Measurements from ENCODE around the gene NUCB2. TPM values are rescaled to one million over a fixed set of nuclear protein-coding genes. Genes with fewer than 3 reads are reported as not detected.
"Not testable (repeated sequence)": the region's sequence is repeated elsewhere in the genome, so short reads cannot be mapped to it uniquely, and the experiment has no call there.

Gene NUCB2
- total and polyA plus RNA-seq, 2 experiments from 2014 or later = 52.4 to 129 TPM

DNA sequence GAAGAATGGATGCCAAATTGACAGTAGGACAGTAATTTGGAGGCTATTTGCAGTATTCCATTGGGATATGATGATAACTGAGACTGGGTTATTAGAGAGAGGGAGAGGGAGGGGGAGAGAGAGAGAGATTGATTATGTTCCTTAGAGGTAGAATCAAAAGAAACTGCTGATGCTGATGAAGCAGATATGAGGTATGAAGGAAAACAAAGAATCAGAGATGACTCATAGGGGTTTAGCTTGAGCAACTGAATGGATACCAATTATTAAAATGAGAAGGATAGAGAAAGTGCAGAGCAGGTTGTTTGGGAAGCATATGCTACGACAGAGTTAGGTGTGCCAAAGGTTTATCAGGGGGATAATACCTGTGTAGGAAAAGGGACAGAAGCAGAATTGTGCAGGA, 12.8 kb upstream of the NUCB2 start:
- Histone ChIP-seq H3K36me3 (no peaks in the 10 kb centered on the region), H3K27me3 (no peaks in the 10 kb centered on the region), H3K27ac (no peak overlapping the region), H3K9me3 (ENCODE audit: low read depth) (no peaks in the 10 kb centered on the region), H3K4me1 (ENCODE audit: low read depth) (no peaks in the 10 kb centered on the region), H3K4me3 (no peak overlapping the region)
- DNase-seq (ENCODE audit: low read depth in 1 of 2, low spot score in 1 of 2) = no peak
- TF ChIP-seq, protein P1, sequence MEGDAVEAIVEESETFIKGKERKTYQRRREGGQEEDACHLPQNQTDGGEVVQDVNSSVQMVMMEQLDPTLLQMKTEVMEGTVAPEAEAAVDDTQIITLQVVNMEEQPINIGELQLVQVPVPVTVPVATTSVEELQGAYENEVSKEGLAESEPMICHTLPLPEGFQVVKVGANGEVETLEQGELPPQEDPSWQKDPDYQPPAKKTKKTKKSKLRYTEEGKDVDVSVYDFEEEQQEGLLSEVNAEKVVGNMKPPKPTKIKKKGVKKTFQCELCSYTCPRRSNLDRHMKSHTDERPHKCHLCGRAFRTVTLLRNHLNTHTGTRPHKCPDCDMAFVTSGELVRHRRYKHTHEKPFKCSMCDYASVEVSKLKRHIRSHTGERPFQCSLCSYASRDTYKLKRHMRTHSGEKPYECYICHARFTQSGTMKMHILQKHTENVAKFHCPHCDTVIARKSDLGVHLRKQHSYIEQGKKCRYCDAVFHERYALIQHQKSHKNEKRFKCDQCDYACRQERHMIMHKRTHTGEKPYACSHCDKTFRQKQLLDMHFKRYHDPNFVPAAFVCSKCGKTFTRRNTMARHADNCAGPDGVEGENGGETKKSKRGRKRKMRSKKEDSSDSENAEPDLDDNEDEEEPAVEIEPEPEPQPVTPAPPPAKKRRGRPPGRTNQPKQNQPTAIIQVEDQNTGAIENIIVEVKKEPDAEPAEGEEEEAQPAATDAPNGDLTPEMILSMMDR (IDR thresholded peaks at IDR 0.05; ENCODE audit: low read depth, low read length) = no peak

DNA sequence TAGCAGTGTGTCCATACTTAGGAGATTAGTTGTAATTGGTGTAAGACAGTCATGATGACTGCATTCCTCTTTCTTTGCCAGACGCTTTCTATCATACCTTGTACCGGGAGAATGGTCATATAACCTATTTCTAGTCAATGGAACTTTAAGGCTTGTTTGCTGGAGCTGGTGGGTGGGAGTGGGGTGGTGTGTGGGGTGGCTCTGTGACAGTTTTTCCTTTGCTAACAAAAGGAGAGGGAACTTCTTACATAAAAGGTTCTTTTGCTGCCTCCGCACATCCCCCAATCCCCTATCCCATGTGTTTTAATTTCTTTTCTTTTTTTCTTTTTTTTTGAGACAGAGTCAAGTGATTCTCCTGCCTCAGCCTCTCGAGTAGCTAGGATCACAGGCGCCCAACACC, 9.8 kb upstream of the NUCB2 start:
- no peaks in the 10 kb centered on the region for H3K27me3 ChIP-seq
- H3K36me3 ChIP-seq = no peaks in the 10 kb centered on the region
- no peak for DNase-seq (ENCODE audit: low read depth in 1 of 2, low spot score in 1 of 2)
- TF ChIP-seq, protein P1 (IDR thresholded peaks at IDR 0.05; ENCODE audit: low read depth, low read length) = no peak
- H3K4me1 ChIP-seq (ENCODE audit: low read depth) = no peaks in the 10 kb centered on the region
- H3K4me3 ChIP-seq = no peak overlapping the region
- H3K27ac ChIP-seq = no peak overlapping the region
- H3K9me3 ChIP-seq (ENCODE audit: low read depth) = no peaks in the 10 kb centered on the region

DNA sequence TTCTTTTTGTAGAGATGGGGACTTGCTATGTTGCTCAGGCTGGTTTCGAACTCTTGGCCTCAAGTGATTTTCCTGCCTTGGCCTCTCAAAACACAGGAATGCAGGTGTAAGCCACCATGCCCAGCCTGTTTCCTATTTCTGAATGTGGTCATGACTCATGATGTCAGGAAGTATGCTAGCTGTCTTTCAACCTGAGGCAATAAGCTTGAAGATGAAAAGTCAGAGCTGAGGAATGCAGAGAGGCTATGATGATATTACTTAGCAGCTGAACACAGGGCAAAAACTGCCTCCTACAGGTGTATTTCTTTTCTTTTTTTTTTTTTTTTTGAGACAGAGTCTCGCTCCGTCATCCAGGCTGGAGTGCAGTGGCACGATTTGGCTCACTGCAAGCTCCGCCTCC, 9.0 kb upstream of the NUCB2 start:
- no peak overlapping the region for H3K4me3 ChIP-seq
- H3K27ac ChIP-seq = no peak overlapping the region
- H3K4me1 ChIP-seq (ENCODE audit: low read depth) = no peaks in the 10 kb centered on the region
- no peaks in the 10 kb centered on the region for H3K36me3 ChIP-seq
- H3K9me3 ChIP-seq (ENCODE audit: low read depth) = no peaks in the 10 kb centered on the region
- no peak for DNase-seq (ENCODE audit: low read depth in 1 of 2, low spot score in 1 of 2)
- no peaks in the 10 kb centered on the region for H3K27me3 ChIP-seq
- TF ChIP-seq, protein P1 (IDR thresholded peaks at IDR 0.05; ENCODE audit: low read depth, low read length) = no peak

DNA sequence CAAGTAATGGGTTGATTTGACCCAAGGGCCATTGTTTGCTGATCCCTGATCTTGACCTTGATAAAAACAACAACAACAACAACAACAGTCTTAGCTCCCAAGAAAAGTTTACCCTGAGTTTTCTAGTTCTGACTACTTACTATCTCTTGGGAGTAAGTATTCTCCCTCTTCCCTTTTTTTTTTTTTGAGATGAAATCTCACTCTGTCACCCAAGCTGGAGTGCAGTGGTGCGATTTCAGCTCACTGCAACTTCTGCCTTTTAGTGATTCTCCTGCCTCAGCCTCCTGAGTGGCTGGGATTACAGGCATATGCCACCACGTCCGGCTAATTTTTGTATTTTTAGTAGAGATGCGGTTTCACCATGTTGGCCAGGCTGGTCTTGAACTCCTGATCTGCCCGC, 8.0 kb upstream of the NUCB2 start:
- not testable (repeated sequence) for H3K36me3 ChIP-seq; H3K27ac ChIP-seq; H3K9me3 ChIP-seq (ENCODE audit: low read depth); H3K4me1 ChIP-seq (ENCODE audit: low read depth); H3K4me3 ChIP-seq; DNase-seq (ENCODE audit: low read depth in 1 of 2, low spot score in 1 of 2); H3K27me3 ChIP-seq

DNA sequence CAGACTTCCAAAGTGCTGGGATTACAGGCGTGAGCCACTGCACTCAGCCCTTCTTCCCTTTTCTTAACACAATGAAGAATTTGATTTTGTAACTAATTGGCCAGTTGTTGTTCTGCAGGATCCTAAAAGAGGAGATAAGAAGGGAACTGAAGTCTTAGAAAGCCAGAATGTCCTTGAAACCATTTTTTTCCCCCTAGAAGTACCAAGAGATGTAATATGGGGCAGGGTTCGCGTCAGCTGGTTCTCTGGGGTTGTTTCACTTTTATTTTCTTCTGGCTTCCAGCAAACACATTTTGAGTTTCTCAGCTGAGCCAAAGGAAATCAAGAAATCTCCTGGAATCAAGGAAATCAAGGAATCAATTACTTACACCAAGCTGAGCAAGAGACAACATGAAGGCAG, 7.6 kb upstream of the NUCB2 start:
- Histone ChIP-seq H3K4me1 (ENCODE audit: low read depth) (no peaks in the 10 kb centered on the region), H3K27ac (no peak overlapping the region), H3K27me3 (no peaks in the 10 kb centered on the region), H3K4me3 (no peak overlapping the region), H3K36me3 (no peaks in the 10 kb centered on the region), H3K9me3 (ENCODE audit: low read depth) (no peaks in the 10 kb centered on the region)
- no peak for DNase-seq (ENCODE audit: low read depth in 1 of 2, low spot score in 1 of 2)
- TF ChIP-seq, protein P1 (IDR thresholded peaks at IDR 0.05; ENCODE audit: low read depth, low read length) = no peak

DNA sequence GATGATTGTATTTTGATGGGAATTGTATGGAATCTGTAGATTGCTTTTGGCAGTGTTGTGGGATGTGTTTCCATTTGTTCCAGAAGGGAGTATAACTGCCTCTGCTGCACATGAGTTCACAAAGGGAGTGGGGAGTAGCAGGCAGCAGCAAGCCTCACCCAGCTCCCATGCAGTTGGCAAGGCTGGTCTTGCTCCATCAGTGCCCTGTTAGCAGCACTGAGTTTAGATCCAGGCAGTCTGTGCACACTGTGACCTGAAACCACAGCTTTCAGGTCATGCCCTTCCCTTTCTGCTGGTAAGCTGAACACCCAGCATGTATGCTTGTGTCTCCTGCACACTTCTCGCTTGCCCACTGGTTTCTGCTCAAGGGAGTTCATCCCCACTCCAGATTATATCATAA, 3.7 kb upstream of the NUCB2 start:
- Histone ChIP-seq H3K27me3 (no peaks in the 10 kb centered on the region), H3K9me3 (ENCODE audit: low read depth) (no peaks in the 10 kb centered on the region), H3K4me1 (ENCODE audit: low read depth) (peaks cover 5% of the 10 kb centered on the region), H3K27ac (no peak overlapping the region), H3K36me3 (no peaks in the 10 kb centered on the region), H3K4me3 (no peak overlapping the region)
- DNase-seq (ENCODE audit: low read depth in 1 of 2, low spot score in 1 of 2) = no peak
- TF ChIP-seq, protein P1 (IDR thresholded peaks at IDR 0.05; ENCODE audit: low read depth, low read length) = no peak

Data from cardiac muscle cell (in vitro differentiated cells and primary cell).